BE2C (cell line): ENCODE results near the gene HSPA1B.
"Not testable (repeated sequence)": the region's sequence is repeated elsewhere in the genome, so short reads cannot be mapped to it uniquely, and the experiment has no call there.

ENCODE experiments used
- DNase-seq: peaks from one replicate; pipeline ENCODE4 v3.0.0-alpha.2; 2020
- H3K27me3 ChIP-seq: fragments of 250-450 bp; sonication (Bioruptor Pico); 2 replicates; pipeline ENCODE4 v1.5.1; 2020; ENCODE audit warnings: mild to moderate bottlenecking
- H3K36me3 ChIP-seq: fragments of 250-450 bp; sonication (Bioruptor Pico); 2 replicates; pipeline ENCODE4 v1.5.1; 2020; ENCODE audit warnings: mild to moderate bottlenecking
- H3K4me1 ChIP-seq: fragments of 250-450 bp; sonication (Bioruptor Pico); 2 replicates; pipeline ENCODE4 v1.5.1; 2020
- H3K4me3 ChIP-seq: 2 replicates; pipeline ENCODE4 v1.5.1; 2011; ENCODE audit warnings: low read depth, low read length
- H3K9me3 ChIP-seq: fragments of 250-450 bp; sonication (Bioruptor Pico); 2 replicates; pipeline ENCODE4 v1.5.1; 2020
- TF ChIP-seq, protein P1 (sequence below): IDR thresholded peaks from 2 replicates; pipeline ENCODE4 v1.5.1; 2012; ENCODE audit warnings: mild to moderate bottlenecking, low read depth, low read length

HSPA1B gene

DNA sequence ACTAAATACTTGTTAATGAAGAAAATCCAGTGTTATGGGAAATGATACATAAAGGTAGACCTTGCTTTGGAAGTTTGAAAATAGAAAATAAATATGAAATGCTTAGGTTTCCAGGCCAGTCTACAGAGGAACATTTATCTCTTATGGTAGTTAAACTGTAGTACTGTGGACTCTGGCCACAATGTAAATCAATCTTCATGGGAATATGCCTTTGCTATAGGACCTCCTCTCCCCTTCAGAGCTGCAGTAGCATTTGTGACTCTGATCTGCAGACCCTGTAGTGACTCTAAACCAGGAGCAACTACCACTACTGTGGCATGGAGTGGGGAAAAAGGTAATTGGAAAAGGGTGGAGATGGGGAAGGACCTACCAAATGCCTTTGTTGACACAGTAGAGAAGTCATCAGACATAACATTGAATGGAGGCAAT lies 7.7 kb upstream of the HSPA1B start:
- no peaks in the 10 kb centered on the region for H3K36me3 ChIP-seq
- no peaks in the 10 kb centered on the region for H3K4me1 ChIP-seq
- no peak for DNase-seq
- H3K4me3 ChIP-seq: no peak overlapping the region
- TF ChIP-seq, protein P1, sequence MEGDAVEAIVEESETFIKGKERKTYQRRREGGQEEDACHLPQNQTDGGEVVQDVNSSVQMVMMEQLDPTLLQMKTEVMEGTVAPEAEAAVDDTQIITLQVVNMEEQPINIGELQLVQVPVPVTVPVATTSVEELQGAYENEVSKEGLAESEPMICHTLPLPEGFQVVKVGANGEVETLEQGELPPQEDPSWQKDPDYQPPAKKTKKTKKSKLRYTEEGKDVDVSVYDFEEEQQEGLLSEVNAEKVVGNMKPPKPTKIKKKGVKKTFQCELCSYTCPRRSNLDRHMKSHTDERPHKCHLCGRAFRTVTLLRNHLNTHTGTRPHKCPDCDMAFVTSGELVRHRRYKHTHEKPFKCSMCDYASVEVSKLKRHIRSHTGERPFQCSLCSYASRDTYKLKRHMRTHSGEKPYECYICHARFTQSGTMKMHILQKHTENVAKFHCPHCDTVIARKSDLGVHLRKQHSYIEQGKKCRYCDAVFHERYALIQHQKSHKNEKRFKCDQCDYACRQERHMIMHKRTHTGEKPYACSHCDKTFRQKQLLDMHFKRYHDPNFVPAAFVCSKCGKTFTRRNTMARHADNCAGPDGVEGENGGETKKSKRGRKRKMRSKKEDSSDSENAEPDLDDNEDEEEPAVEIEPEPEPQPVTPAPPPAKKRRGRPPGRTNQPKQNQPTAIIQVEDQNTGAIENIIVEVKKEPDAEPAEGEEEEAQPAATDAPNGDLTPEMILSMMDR: no peak
- H3K27me3 ChIP-seq: no peaks in the 10 kb centered on the region
- H3K9me3 ChIP-seq: no peaks in the 10 kb centered on the region; the same call in 1 of the 2 replicates

DNA sequence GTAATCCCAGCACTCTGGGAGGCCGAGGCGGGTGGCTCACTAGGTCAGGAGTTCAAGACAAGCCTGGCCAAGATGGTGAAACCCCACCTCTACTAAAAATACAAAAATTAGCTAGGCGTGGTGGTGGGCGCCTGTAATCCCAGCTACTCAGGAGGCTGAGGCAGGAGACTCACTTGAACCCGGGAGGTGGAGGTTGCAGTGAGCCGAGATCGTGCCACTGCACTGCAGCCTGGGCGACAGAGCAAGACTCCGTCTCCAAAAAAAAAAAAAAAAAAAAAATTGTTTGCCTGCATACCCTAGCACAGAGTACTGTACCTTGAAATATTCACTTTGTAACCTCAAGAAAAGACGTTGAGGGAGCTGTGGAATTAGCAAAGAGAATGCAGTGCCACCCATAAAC lies 7.1 kb upstream of the HSPA1B start:
- H3K27me3 ChIP-seq, H3K36me3 ChIP-seq, H3K4me3 ChIP-seq, H3K4me1 ChIP-seq, H3K9me3 ChIP-seq, DNase-seq: not testable (repeated sequence)

DNA sequence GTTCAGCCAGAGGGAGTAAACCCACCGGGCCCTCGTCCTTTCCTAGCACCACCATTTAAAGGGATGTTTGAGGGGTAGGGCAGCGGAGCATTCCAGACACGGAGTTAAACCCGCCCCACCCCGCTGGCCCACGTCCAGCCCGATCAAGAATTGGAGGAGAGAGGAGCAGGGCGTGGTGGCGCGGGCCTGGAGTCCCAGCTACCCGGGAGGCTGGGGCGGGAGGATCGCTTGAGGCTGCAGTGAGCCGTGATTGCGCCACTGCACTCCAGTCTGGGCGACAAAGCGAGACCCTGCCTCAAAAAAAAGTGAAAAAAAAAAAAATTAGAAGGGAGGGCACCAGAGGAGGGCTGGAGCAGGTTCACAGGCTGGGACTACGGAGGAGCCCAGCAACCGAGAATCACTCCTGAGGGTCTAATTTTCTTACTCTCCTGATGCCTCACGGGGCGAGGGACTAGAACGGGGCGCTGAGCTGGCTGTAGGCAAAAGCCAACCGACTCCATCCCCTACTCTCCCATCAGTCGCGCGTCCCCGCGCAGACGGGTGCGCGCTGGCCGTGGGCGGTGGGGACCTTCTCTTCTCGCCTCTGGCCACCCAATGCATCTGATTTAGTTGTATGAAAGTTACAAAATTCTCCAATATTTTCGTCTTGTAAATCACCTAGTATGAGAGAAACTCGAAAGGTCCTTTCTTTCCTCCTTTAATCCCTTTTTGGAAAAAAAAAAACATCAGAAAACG lies 6.1 kb upstream of the HSPA1B start:
- Histone ChIP-seq H3K4me3 (peak overlapping the region; percentile 77), H3K4me1 (peaks cover 3% of the 10 kb centered on the region; the same call in 1 of the 2 replicates), H3K27me3 (no peaks in the 10 kb centered on the region), H3K36me3 (no peaks in the 10 kb centered on the region), H3K9me3 (no peaks in the 10 kb centered on the region; the same call in 1 of the 2 replicates)
- DNase-seq: peak; percentile 71
- TF ChIP-seq, protein P1: no peak

DNA sequence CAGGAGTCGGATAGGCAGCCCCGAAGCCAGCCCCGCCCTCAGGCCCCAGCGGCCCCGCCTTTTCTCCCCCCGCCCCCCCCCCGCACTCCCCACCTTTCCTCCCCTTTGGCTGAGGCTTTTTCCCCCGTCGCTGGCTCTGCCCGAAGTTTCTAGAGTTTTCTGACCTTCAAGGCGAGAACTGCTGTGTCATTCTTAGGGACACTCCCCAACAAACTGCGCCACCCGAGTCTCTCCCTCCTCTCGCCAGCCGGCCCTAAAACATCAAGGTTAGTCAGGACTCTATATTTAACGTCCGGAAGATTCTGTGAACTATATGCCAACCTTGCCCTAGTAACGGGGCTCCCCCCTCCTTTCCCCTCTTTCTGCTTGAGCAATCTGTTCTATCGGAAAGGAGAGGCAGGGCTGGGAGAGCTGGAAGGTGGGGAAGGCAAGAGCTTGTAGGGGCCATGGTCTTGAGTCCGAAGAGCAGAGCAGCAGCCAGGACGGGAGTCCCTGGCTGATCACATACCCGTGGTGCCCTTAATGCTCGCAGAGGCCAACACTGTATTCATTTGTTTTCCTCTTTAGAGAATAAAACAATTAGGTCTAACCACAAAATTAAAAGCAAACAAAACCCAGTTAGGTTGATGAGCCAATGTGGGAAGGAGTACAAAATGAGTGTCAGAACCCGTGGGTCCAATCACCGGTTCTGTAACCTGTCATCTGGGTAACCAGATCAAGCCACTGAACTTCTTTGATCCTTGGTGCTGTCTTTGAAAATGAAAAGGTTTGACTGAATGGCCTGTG lies 5.3 kb upstream of the HSPA1B start:
- Histone ChIP-seq H3K36me3 (no peaks in the 10 kb centered on the region), H3K4me3 (peak overlapping the region; percentile 77), H3K4me1 (peaks cover 4% of the 10 kb centered on the region; the same call in 1 of the 2 replicates), H3K27me3 (no peaks in the 10 kb centered on the region), H3K9me3 (no peaks in the 10 kb centered on the region; the same call in 1 of the 2 replicates)
- TF ChIP-seq, protein P1: no peak
- peak; percentile 42 for DNase-seq

DNA sequence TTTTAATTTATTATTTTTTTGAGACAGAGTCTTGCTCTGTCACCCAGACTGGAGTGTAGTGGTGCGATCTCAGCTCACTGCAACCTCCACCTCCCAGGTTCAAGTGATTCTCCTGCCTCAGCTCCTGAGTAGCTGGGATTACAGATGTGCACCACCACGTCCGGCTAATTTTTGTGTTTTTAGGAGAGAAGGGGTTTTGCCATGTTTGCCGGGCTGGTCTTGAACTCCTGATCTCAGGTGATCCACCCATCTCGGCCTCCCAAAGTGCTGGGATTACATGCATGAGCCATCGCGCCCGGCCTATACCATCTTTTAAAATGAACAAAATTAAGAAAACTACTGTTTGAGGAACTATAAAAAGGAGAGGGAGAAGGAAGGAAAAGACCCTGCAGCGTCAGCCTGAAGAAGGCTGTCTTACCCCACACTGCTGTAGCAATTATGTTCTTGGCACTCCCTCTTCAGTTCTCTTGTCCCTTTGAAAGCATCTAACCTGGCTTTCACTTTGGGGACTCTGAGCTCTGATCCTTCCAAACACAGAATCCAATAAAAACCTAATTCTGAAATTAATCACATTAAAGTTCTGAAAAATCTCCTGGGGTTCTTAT lies 3.8 kb upstream of the HSPA1B start:
- H3K4me3 ChIP-seq, H3K36me3 ChIP-seq, DNase-seq, H3K4me1 ChIP-seq, H3K9me3 ChIP-seq, H3K27me3 ChIP-seq: not testable (repeated sequence)

DNA sequence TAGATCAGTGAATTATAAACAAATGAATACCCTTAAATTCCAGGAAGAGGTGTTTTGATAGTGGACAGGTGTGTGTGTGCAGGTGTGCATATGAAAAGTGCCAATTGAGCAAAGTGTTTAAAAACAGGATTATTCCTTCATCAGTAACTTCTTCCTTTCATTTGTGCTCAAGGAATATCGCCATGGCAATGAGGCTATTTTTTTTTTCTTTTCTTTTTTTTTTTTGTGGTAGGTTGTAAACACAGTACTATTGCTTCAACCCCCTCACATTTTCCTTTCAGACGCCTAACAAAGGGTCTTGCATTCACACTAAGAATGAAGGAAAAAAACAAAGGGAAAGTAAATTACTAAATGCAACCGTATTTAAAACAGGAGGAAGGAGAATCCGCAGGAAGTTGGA lies 2.0 kb upstream of the HSPA1B start:
- H3K4me1 ChIP-seq: peaks cover 4% of the 10 kb centered on the region; the same call in 1 of the 2 replicates
- TF ChIP-seq, protein P1: no peak
- no peak overlapping the region for H3K4me3 ChIP-seq

More for the DNA sequence above, 2.0 kb upstream of the HSPA1B start:
- Histone ChIP-seq H3K36me3 (no peaks in the 10 kb centered on the region), H3K9me3 (no peaks in the 10 kb centered on the region), H3K27me3 (no peaks in the 10 kb centered on the region)
- DNase-seq: no peak
